Natural killer cell (primary cell): ENCODE results near the gene COG6. TPM values are rescaled to one million over a fixed set of nuclear protein-coding genes. Genes with fewer than 3 reads are reported as not detected.

ENCODE experiments used
- ATAC-seq, 3 donors: fragments of 150-1000 bp in 2 of 3; fragments of 200-7000 bp in 1 of 3; cut with Tn5 transposase; 1 replicate in 1 of 3; 2 replicates in 2 of 3; pipeline ENCODE4 v1.10.0; 2021; ENCODE audit warnings: mild to moderate bottlenecking in 2 of 3, moderate library complexity in 2 of 3
- DNase-seq, 2 donors: peaks; one replicate each; pipeline versions ENCODE4 v3.0.0 to v3.0.0-alpha.2; 2013 to 2021; ENCODE audit warnings: mixed read lengths in 1 of 2
- H3K27ac ChIP-seq: one replicate; pipeline ENCODE4 v1.5.1; 2013; ENCODE audit warnings: mild to moderate bottlenecking, low read length
- H3K27me3 ChIP-seq: one replicate; pipeline ENCODE4 v1.6.1; 2013; ENCODE audit warnings: low read length; ENCODE audit not compliant: control insufficient read depth, insufficient read depth
- H3K36me3 ChIP-seq: one replicate; pipeline ENCODE4 v1.6.1; 2013; ENCODE audit warnings: low read length; ENCODE audit not compliant: control insufficient read depth, insufficient read depth
- H3K4me1 ChIP-seq: one replicate; pipeline ENCODE4 v1.6.1; 2013; ENCODE audit warnings: low read length; ENCODE audit not compliant: control insufficient read depth, insufficient read depth
- H3K4me3 ChIP-seq: one replicate; pipeline ENCODE4 v1.5.1; 2013; ENCODE audit warnings: low read length
- H3K9me3 ChIP-seq: one replicate; pipeline ENCODE4 v1.6.1; 2013; ENCODE audit warnings: low read length; ENCODE audit not compliant: control insufficient read depth, insufficient read depth
- H3K27ac Mint-ChIP-seq, 2 donors: one replicate each; pipeline ENCODE4 v1.8.0; 2022; ENCODE audit warnings: mild to moderate bottlenecking in 2 of 2, mixed read lengths in 2 of 2, moderate library complexity in 1 of 2
- H3K27me3 Mint-ChIP-seq, 2 donors: one replicate each; pipeline ENCODE4 v1.8.0; 2022; ENCODE audit warnings: low read depth in 2 of 2, mixed read lengths in 2 of 2
- H3K36me3 Mint-ChIP-seq: one replicate; pipeline ENCODE4 v1.8.0; 2022; ENCODE audit warnings: mixed read lengths
- H3K4me1 Mint-ChIP-seq, 2 donors: one replicate each; pipeline ENCODE4 v1.8.0; 2022; ENCODE audit warnings: mixed read lengths in 2 of 2
- H3K4me3 Mint-ChIP-seq: one replicate; pipeline ENCODE4 v1.8.0; 2022; ENCODE audit warnings: mild to moderate bottlenecking, moderate library complexity, mixed read lengths
- H3K9me3 Mint-ChIP-seq, 2 donors: one replicate each; pipeline ENCODE4 v1.8.0; 2022; ENCODE audit warnings: mixed read lengths in 2 of 2
- WGBS: methylation state at CpG from one replicate; pipeline ENCODE4 v1.1.7; 2013; ENCODE audit warnings: missing lambda C conversion rate; ENCODE audit not compliant: insufficient coverage; 5-methylcytosine and 5-hydroxymethylcytosine counted together
- intact Hi-C: fragments of 100-400 bp; cut with micrococcal nuclease; formaldehyde crosslinking; loops from one replicate; pipeline ENCODE4 v1.14.2; 2022
- total RNA-seq, 4 donors: library from RNA; stranded (reverse); fragments of 120-200 nt in 1 of 4; gene quantifications; one replicate each; pipeline versions ENCODE4 v1.2.3 to v1.2.4, GENCODE V29; 2013 to 2022
- TF ChIP-seq, protein P1 (sequence below): fragments of 200-600 bp; IDR thresholded peaks from one replicate; pipeline ENCODE4 v1.8.0; 2022; ENCODE audit warnings: antibody characterized with exemption

COG6 gene
- total RNA-seq, 3 donors from 2014 or later (not counting 1 experiment from before 2014, with no cell fraction given): 30.2 to 36.0 (median 32.3) TPM

DNA sequence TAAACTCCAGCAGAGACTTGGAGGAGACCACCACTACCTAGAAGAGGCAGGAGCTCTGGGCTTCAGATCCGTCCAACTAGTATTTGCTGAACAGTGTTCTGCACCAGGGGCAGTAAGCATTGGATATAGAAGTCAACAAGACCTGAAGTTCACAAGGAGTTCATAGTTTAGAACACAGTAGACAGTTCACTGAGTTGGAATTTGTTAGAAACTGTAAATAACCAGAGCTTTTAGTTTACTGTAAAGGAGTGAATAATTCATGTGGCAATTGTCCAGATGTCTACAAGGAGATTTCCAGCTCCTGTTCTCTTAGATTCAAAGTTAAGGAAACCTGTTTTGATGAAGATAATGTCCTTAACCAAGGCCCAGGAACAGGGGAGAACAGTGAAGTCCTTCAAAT lies 128.9 kb downstream of the COG6 start:
- peaks cover 1 to 2% of the 10 kb centered on the region in 2 donors for H3K9me3 Mint-ChIP-seq
- H3K4me3 ChIP-seq: no peak overlapping the region
- H3K4me3 Mint-ChIP-seq: no peak overlapping the region
- 79% methylated on average over 1 of the region's 1 CpG for WGBS
- H3K36me3 ChIP-seq: no peaks in the 10 kb centered on the region
- no peak overlapping the region for H3K27ac ChIP-seq
- H3K9me3 ChIP-seq: peaks cover 1% of the 10 kb centered on the region
- H3K36me3 Mint-ChIP-seq: no peaks in the 10 kb centered on the region
- intact Hi-C loops: no loop called here
- no peak overlapping the region for H3K27ac Mint-ChIP-seq
- H3K4me1 Mint-ChIP-seq: peaks cover 1 to 2% of the 10 kb centered on the region in 2 donors
- no peak for ATAC-seq
- TF ChIP-seq, protein P1, sequence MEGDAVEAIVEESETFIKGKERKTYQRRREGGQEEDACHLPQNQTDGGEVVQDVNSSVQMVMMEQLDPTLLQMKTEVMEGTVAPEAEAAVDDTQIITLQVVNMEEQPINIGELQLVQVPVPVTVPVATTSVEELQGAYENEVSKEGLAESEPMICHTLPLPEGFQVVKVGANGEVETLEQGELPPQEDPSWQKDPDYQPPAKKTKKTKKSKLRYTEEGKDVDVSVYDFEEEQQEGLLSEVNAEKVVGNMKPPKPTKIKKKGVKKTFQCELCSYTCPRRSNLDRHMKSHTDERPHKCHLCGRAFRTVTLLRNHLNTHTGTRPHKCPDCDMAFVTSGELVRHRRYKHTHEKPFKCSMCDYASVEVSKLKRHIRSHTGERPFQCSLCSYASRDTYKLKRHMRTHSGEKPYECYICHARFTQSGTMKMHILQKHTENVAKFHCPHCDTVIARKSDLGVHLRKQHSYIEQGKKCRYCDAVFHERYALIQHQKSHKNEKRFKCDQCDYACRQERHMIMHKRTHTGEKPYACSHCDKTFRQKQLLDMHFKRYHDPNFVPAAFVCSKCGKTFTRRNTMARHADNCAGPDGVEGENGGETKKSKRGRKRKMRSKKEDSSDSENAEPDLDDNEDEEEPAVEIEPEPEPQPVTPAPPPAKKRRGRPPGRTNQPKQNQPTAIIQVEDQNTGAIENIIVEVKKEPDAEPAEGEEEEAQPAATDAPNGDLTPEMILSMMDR: no peak
- peaks cover 5 to 17% of the 10 kb centered on the region in 2 donors for H3K27me3 Mint-ChIP-seq
- no peak for DNase-seq
- H3K27me3 ChIP-seq: no peaks in the 10 kb centered on the region
- no peaks in the 10 kb centered on the region for H3K4me1 ChIP-seq

DNA sequence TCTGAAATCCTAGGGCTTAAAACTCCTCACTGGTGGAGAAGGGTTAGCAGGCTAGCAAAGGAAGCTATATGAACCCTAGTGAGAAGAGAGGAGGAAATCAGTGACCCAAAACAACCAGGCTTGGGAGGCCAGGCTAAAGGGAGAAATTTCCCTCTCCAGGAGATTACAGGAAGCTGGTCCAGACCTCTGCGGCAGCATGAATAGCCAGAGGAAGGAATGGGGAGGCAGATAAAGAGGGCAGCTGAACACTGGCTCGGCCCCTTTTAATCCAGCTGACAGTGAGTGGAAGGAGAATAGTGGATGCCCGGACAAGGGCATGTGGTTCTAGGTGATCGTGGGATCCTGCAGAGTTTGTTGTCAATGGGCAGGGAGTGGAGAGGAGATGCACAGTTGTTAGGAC lies 130.6 kb downstream of the COG6 start:
- peaks cover 7 to 17% of the 10 kb centered on the region in 2 donors for H3K27me3 Mint-ChIP-seq
- H3K4me1 Mint-ChIP-seq: no peaks in the 10 kb centered on the region
- Histone ChIP-seq H3K27me3 (no peaks in the 10 kb centered on the region), H3K27ac (no peak overlapping the region), H3K36me3 (no peaks in the 10 kb centered on the region), H3K9me3 (peaks cover 5% of the 10 kb centered on the region), H3K4me1 (no peaks in the 10 kb centered on the region), H3K4me3 (no peak overlapping the region)
- ATAC-seq: no peak
- no peak overlapping the region for H3K4me3 Mint-ChIP-seq
- TF ChIP-seq, protein P1: no peak
- H3K27ac Mint-ChIP-seq: no peak overlapping the region
- peaks cover 4 to 5% of the 10 kb centered on the region in 2 donors for H3K9me3 Mint-ChIP-seq
- intact Hi-C loops: no loop called here
- DNase-seq: no peak
- no peaks in the 10 kb centered on the region for H3K36me3 Mint-ChIP-seq
- WGBS: 47% methylated on average over 4 of the region's 4 CpGs

DNA sequence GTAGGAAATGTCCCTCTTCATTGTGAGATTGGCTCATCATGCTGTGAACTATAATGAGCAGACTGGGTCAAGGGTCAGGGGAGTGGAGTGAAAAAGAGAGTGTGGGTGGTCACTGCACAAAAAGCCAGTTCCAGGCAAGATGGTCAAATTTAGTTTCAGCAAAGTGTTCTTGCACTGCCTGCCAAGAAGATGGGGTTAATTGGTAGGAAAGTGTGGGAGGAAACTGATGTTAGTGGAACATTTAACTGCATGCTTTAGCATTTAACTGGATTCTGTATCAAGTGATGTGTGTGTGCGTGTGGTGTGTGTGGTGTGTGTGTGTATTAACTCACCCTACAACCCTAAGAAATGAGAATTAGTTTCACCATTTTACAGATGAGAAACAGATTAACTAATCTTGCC lies 131.6 kb downstream of the COG6 start:
- H3K9me3 ChIP-seq: peaks cover 5% of the 10 kb centered on the region
- TF ChIP-seq, protein P1: no peak
- H3K4me3 ChIP-seq: no peak overlapping the region
- H3K4me3 Mint-ChIP-seq: no peak overlapping the region
- H3K27ac Mint-ChIP-seq: no peak overlapping the region
- H3K36me3 ChIP-seq: no peaks in the 10 kb centered on the region
- intact Hi-C loops: no loop called here
- no peak for DNase-seq
- no peaks in the 10 kb centered on the region for H3K4me1 Mint-ChIP-seq
- H3K27ac ChIP-seq: no peak overlapping the region
- H3K9me3 Mint-ChIP-seq: peaks cover 4 to 5% of the 10 kb centered on the region in 2 donors
- no peaks in the 10 kb centered on the region for H3K27me3 ChIP-seq
- no peaks in the 10 kb centered on the region for H3K36me3 Mint-ChIP-seq
- no peak for ATAC-seq
- H3K4me1 ChIP-seq: no peaks in the 10 kb centered on the region
- H3K27me3 Mint-ChIP-seq: peaks cover 6 to 17% of the 10 kb centered on the region in 2 donors
- no CpG with 5 or more reads among the region's 1 CpG for WGBS

DNA sequence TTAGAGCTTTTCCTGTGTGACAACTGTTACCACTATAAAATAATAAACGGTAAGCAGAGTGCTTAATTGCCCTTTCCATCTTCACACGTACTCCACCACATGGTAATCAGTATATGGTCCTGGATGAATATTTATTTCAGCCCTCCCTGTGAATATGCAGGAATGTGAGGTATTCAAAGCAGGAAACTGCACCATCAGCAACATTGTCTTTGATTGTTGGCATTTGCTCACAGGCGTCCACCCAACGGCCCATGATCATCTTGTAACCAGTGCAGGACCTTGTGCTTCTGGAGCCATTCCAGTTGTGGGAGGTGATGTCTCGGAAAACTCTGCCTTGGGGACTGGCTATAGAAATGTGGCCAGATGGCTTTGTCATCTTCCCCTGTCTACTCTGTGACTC lies 132.6 kb downstream of the COG6 start:
- Histone ChIP-seq H3K4me3 (no peak overlapping the region), H3K36me3 (no peaks in the 10 kb centered on the region), H3K4me1 (no peaks in the 10 kb centered on the region), H3K9me3 (peaks cover 5% of the 10 kb centered on the region), H3K27me3 (no peaks in the 10 kb centered on the region), H3K27ac (no peak overlapping the region)
- TF ChIP-seq, protein P1: no peak
- H3K27me3 Mint-ChIP-seq: peaks cover 6 to 17% of the 10 kb centered on the region in 2 donors
- H3K4me3 Mint-ChIP-seq: no peak overlapping the region
- peaks cover 4 to 5% of the 10 kb centered on the region in 2 donors for H3K9me3 Mint-ChIP-seq
- 95% methylated on average over 4 of the region's 5 CpGs for WGBS
- H3K36me3 Mint-ChIP-seq: no peaks in the 10 kb centered on the region
- intact Hi-C loops: no loop called here
- DNase-seq (no peak), ATAC-seq (no peak)
- no peaks in the 10 kb centered on the region for H3K4me1 Mint-ChIP-seq
- H3K27ac Mint-ChIP-seq: no peak overlapping the region
